Fibroblast of skin of right biceps (primary cell): Measurements from ENCODE around the gene ARL2BP.
"Not testable (repeated sequence)": the region's sequence is repeated elsewhere in the genome, so short reads cannot be mapped to it uniquely, and the experiment has no call there.

Experiments
- DNase-seq: peaks from one replicate; pipeline ENCODE4 v3.0.0-alpha.2; 2013

The ARL2BP gene

DNA sequence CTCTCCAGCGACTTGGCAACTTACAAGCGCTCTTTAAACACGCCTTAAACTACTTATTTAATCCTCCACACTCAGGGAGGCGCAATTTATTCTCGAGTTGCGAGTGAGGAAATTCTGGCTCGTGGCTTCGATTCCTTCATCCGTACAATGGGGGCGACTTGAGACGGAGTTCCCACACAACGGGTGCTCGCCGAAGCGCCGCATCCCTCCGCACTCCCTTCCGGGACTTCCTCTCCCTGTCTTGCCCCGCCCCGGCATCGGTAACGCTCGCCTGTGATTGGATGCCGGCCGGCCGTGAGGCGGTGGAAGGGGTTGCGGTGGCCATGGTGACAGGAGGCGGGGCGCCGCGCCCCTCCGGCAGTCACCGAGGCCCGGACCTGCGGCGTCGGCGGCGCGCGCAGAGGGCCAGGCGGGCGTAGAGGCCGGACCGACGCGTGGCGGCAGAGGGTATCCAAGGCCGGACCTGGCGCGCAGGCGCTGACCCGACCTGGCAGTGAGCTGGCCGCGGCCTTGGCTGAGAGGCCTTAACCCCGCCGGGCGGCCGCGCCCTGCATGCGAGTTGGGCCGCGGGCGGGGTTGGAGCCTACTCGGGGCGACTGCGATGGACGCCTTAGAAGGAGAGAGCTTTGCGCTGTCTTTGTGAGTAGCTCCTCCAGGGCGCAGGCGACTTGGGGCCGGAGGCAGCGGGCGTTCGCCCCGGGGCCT is at the start of gene ARL2BP:
Gene ARL2BP (plus strand): TSS at position 493 of the 705 bp plus-strand sequence. CDS start 109 bp downstream, at position 602.
- peak; percentile 98 for DNase-seq

DNA sequence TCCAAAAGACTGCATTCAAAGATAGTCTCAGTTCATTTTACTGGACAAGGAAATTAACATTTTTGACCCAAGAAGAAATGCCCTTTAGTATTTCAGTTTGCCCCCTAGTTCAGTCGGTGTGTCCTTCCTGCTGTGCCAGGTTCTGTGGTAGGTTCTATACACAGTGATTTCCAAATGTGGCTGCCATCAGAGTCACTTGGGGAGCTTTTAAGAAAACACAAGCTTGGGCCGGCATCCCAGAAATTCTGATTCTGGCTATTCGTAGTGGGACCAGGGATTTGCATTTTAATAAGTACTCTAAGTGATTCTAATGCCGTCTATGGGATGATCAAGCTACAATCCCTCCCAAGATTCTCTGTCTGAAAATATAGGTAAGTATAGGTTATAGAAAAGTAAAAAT is 48.8 kb upstream of the ARL2BP start:
- no peak for DNase-seq

DNA sequence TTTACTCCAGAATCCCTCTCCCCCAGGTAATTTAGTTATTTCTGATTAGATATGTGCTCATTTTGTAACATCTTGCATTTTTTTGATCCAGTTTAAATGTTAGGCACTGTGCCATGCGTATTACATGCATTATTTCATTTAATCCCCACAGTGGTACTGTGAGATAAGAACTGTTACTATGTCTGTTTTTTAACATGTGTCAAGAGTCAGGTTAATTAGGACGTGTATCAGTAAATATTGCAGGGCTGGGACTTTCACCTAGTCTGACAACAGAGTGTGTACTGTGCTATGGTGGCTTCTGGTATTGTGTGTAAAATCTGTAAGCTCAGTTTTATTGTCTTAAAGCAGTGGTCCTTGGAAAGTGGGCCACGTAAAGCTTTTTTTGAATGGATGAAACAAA is 48.3 kb upstream of the ARL2BP start:
- DNase-seq: no peak

DNA sequence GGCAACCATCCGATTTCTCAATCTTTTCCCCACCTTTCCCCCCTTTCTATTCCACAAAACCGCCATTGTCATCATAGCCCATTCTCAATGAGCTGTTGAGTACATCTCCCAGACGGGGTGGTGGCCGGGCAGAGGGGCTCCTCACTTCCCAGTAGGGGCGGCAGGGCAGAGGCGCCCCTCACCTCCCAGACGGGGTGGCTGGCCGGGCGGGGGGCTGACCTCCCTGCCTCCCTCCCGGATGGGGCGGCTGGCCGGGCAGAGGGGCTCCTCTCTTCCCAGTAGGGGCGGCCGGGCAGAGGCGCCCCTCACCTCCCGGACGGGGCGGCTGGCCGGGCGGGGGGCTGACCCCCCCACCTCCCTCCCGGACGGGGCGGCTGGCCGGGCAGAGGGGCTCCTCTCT is 44.7 kb upstream of the ARL2BP start:
- not testable (repeated sequence) for DNase-seq

DNA sequence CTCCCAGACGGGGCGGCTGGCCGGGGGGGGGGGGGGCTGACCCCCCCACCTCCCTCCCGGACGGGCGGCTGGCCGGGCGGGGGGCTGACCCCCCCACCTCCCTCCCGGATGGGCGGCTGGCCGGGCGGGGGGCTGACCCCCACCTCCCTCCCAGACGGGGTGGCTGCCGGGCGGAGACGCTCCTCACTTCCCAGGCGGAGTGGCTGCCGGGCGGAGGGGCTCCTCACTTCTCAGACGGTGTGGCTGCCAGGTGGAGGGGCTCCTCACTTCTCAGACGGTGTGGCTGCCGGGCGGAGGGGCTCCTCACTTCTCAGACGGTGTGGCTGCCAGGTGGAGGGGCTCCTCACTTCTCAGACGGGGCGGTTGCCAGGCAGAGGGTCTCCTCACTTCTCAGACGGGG is 44.1 kb upstream of the ARL2BP start:
- not testable (repeated sequence) for DNase-seq

DNA sequence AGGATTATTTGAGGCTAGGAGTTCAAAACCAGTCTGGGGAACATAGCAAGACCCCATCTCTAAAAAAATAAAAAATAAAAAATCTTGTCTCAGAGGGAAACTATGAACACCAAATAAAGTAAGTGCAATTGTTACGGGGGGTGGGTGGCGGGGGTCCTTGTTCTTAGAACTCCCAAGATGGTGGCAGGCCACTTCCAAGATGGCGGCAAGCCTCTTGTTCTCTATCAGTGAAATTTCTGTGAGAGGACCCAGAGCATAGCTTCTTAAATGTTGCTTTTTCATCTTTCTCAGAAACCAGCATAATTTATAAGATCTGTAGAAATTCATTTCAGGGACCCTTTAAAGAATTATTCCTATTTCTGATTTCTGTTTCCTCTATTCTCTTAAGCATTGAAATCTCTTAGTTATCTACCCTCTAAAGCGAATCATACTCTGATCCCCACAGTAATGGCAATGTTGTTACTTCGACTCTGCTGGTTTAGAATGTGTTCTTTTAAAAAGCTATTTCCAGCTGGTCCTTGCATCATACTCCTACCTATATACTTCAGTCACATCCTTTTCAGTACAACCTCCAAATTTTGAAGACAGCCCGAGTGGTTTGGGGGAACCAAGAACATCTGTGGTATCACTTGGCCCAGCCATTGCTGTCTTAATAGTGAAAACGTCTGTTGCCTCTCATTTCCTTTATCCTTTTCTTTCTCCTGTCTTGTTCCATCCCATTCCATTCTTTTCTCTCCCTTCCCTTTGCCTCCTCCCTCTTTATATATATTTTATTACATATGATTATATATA is 42.8 kb upstream of the ARL2BP start:
- no peak for DNase-seq

DNA sequence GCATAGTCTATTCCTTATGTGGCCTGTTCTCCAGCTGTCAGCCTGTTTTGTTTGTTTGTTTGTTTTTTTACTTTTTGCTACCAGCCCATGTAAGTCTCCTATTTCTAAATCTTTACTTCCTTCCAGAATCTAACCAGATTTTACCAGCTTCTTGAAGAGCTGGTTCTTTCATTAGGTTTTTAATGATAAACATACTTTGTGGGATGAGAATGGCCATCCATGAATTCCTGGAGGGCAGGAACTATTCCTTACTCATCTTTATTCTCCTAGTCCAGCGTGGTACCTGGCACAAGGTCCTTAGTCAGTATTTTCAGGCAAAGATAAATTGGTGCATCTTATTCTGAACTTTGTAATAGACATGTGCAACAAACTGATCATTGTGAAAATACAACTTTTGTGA is 41.6 kb upstream of the ARL2BP start:
- DNase-seq: peak; percentile 15

DNA sequence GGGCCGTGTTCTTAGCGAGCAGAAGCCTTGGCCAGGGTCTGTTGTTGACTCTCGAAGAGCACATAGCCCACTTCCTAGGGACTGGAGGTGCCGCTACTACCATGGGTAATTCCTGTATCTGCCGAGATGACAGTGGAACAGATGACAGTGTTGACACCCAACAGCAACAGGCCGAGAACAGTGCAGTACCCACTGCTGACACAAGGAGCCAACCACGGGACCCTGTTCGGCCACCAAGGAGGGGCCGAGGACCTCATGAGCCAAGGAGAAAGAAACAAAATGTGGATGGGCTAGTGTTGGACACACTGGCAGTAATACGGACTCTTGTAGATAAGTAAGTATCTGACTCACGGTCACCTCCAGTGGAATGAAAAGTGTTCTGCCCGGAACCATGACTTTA is 40.4 kb upstream of the ARL2BP start:
- DNase-seq: no peak

DNA sequence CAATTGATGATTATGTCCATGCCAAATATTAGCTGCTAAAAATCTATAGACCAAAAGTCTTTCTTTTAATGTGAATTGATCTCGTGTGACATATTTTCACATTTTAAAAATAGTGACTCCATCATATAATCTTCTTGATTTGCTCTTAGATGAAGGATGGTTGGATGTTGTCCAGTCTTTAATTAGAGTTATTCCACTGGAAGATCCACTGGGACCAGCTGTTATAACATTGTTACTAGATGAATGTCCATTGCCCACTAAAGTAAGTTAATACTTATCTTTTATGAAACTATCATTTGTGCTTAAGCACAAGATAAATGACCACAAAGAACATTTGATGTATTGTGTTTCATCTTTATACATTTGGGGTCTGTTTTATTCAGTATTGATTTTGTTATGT is 36.1 kb upstream of the ARL2BP start:
- DNase-seq: no peak

DNA sequence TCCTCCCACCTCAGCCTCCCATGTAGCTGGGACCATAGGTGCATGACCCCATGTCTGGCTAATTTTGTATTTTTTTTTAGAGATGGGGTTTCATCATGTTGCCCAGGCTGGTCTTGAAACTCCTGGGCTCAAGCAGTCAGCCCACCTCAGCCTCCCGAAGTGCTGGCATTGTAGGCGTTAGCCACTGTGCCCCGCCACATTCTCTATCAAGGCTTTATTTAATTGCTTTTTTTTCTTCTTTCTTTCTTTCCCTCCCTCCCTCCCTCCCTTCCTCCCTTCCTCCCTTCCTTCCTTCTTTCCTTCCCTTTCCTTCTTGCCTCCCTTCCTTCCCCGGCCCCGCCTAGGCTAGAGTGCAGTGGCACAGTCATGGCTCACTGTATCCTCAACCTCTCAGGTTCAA is 35.3 kb upstream of the ARL2BP start:
- no peak for DNase-seq

DNA sequence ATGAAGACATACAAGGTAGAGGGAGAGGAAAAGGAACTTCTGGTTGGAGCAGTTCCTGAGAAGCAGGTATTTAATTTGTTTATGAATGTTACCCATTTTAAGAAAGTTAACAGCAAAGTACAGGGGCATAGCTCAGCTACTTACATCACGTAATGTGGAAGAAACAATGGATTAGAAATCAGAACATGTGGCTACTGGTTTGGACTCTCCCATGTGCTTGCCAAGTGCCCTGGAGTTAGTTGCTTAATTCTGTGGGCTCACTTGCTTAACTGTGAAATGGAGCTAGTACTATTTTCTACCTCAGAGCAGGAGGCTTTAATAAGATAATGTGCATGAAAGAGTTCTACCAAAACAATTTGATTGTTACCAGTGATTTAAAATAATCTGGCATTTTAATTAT is 31.6 kb upstream of the ARL2BP start:
- no peak for DNase-seq

DNA sequence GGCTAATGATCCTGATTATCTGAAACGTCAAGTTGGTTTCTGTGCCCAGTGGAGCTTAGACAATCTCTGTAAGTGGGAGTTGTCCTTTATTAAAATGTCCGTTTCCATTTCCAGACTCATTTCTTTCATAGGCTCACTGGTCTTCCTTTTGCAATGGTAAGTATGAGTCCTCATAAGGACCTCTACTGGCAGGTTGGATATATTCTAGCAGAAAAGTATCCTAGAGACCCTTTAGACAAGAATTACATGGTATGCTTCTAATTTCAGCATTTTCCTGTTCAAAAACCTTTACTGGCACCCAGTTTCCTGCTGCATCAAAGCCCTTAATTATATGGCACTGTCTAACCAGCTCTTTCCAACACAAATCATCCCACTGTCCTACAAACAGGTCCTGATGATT is 28.1 kb upstream of the ARL2BP start:
- no peak for DNase-seq

DNA sequence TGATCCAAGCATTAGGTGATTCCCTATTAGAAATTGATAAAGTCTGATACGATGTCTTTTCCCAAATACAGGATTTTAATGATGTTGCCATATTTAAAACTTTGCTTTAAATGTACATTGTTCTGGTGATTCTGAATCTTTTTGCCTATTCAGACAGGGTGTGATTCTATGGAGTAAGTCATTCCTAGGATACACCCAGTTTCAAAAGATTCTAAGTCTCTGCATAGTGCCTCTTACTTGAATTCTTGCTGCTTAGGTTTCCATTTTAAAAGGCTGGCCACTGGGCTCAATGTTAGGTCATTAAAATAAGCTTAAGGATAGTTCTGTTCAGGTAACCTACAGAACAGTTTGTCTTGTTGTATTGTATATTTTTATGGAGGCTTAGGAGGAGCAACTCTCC is 22.0 kb upstream of the ARL2BP start:
- DNase-seq: no peak

DNA sequence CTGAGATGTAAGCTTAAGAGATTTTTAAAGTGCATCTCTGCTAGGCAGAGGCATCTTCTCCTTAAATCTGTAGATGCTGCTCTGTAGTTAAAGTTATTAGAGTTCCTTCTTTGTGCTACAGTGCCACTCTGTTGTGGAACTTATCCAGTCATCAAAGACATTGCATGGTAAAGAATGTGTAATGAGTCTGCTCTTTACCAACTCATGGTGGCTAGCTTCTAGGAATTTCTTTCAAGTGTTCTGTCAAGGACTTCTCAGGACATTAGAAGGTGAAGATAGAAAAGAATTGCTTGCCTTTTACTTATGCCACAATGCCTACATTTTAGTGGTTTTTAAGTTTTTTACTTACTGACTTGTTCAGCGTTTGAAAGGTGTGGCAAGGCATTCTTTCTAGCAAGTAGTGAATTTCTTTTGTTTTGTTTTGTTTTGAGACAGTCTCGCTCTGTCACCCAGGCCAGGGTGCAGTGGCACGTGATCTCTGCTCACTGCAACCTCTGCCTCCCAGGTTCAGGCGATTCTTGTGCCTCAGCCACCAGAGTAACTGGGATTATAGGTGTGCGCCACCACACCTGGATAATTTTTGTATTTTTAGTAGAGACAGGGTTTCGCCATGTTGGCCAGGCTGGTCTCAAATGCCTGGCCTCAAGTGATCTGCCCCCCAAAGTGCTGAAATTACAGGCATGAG is 20.3 kb upstream of the ARL2BP start:
- no peak for DNase-seq

DNA sequence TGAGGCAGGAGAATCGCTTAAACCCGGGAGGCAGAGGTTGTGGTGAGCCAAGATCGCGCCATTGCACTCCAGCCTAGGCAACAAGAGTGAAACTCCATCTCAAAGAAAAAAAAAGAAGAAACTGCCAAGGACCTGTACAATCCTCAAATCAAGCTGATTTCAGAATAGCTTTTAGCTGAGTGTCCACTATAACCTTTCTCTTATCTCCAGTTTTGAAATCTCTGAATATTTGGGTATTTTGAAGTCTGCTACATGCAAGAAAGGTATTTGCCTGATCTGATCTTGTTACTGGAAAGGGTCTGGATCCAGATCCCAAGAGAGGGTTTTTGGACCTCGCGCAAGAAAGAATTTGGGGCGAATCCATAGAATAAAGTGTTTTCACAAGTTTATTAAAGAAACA is 19.1 kb upstream of the ARL2BP start:
- no peak for DNase-seq

DNA sequence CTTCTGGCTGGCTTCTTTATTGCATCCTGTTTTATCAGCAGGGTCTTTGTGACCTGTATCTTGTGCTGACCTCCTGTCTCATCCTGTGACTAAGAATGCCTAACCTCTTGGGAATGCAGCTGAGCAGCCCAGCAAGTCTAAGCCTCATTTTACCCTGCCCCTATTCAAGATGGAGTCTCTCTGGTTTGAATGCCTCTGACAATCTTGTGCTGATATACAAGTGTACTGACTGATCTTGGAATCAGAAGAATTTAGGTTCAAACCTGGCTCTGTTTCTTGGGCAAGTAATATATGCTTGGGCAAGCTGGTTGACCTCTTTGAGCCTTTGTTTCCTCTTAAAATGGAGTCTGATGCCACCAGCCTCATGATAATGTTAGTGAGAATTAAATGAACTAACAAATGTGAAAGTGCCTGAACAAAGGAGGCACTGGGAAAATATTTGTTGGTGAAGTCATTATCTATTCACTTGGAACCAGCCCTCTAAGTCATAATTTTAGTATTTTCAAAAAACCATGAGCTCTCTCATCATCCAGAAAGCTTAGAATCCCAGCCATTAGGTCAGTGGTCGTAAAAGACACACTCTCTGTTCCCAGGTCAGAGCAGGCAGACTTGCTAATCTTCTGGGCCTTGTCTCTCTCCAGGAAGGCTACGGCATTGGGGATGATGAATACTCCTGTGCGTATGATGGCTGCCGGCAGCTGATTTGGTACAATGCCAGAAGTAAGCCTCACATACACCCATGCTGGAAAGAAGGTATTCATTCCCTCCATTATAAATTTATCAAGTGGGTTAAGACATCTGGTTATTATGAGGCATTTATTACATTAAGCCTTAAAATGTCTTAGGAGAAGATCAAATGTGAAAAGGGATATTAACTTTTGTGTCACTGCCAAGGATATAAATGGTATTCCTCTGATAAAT is 18.1 kb upstream of the ARL2BP start:
- peak; percentile 32 for DNase-seq

DNA sequence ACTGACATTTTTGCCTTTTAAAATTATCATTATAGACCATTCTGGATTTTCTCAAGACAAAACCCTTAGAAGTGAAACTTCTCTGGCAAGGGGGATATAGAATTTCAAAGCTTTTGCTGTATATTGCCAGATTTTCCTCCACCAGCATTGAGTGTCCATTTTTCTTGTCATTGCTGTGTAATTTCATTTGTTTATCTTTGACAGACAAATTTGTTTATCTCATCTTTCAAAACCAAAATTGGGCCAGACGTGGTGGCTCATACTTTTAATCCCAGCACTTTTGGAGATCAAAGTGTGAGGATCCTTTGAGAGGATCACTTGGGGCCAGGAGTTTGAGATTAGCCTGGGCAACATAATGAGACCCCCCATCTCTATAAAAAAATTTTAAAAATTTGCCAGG is 16.0 kb upstream of the ARL2BP start:
- DNase-seq: no peak

DNA sequence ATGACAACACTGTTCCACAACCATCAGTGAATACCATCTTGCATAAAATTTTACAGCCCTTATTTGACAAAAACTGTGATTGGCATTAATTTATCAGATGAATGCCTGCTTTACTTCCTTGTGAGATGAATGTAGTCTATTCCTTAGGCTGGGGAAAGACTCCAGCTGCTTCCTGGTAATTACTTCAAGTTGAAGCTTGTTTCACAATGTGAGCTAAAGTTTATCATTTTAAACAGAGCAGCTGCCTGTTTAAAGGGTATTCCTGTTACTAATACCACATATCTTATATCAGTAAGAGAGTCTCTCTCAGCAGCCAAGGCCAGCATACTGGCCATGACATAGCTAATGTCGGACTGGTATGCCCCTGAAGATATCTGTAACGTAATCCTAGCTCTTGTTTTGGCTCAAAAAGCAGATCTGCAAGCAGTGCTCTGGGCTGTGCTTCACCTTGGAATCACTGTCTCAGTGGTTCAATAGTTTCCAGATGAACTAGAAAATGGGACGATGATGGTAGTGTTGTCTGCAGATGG is 13.2 kb upstream of the ARL2BP start:
- no peak for DNase-seq

DNA sequence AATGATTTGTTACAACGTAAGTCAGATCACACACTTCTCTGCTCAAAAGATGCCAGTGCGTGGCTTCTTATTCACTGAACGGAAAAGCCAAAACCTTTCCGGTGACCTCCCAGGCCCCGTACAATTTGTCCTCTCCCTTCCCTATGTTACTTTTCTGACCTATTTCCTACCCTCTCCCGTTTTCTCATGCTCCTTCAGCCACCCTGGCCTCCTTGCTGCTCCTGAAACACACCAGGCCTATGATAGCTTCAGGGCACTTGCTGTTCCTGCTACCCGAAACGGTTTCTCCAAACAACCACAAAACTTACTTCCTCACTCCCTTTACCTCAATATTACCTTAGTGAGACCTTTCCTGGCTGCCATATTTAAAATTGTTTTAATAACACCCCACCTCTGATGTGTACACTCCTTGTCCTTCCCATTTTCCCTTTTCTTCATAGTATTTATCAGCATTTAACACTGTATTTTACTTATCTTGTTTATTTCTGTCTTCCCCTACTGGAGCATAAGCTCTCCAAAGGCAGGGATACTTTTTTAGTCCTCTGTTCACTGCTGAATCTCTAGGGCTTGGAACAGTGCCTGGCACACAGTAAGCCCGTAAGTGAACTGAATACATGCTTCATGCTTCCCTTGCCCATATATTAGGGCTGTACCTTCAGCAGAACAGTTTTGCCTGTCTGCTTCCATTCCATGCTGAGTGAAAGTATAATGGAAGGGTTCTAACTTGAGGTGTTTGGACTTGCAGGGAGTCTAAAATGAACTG is 10.9 kb upstream of the ARL2BP start:
- DNase-seq: no peak

DNA sequence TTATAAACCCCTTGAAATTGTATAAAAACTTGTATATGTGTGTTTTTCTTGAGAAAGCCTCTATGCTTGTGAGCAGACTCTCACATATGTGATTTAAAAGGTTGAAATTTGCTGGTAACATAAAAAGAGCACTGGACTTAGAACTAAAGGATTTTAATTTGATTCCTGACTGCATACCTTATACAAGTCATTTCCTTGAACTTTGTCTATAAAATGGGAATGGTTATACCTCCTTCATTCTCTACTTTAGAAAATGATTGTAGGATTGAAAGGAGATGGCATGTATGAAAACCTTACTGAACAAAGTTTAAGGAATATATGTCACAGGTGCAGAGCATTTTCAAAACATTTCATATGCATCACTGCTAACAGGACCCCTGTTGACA is 10.4 kb upstream of the ARL2BP start:
- no peak for DNase-seq

DNA sequence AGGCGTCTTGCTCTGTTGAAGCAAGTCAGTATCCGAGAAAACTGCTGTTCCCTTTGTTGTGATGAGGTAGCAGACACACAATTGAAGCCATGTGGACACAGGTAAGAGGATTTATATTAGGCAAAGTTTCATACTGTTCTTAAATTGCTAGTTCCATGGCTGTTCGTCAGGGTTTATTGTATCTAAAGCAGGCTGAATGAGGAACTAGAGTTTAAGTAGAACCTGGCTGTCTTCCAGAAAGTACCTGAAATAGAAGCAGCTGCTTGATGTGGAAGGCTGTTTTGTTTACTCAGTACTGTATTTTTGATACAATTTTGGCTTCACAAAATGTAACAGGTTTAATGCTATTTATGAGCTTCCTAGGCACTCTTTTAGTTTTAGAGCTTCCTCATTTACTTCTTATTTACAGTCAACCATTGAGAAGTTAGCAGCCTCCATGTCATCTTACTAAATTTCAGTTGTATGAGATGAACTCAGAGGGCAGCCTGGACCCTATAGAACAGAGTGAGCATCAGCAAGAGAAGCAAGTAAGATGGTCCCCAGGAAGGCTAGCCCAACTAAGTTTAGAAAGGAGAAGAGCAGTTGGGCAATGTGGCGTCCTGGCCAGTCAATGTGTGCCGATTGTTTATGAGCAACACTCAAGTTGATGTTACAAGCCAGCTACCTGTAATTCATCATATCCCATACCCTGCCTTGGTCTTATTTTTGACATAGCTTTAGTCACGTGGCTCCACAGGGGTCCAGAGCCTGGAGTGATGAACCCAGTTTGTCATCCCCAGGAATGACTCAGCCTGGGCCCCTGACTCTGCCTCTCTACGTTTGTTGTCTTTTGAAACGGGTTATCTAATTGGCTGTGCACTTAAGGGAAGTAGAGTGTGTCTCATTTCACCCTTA is 9.7 kb upstream of the ARL2BP start:
- DNase-seq: peak; percentile 87
